ENCODE results near the gene FIBIN. TPM values are rescaled to one million over a fixed set of nuclear protein-coding genes. Genes with fewer than 3 reads are reported as not detected.
"Not testable (repeated sequence)": the region's sequence is repeated elsewhere in the genome, so short reads cannot be mapped to it uniquely, and the experiment has no call there.

FIBIN gene
- polyA plus RNA-seq, 6 donors from 2014 or later, result not detected

DNA sequence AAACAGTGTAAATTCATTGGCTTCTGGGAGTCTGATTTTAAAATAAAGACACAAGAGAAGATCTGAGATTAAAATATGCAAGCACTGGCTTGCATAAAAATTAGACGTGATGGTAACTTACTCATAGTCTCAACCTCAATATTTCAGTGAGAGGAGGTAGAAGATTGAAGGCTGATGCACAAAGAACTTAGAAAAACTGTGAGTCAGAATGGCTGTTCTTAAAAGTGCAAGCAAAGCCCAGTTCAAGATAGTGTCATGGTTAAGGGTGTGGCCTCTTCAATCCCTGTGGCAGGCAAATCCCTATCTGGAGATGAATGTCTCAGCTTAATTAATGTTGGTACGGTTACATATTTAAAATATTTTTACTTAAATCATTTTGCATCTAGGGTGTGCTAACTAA is 33.6 kb upstream of the FIBIN start:
- Mint-ChIP-seq H3K4me3 (no peak overlapping the region), H3K36me3 (no peaks in the 10 kb centered on the region), H3K27ac (no peak overlapping the region), H3K4me1 (no peaks in the 10 kb centered on the region), H3K9me3 (peaks cover 0 to 4% (median 2%) of the 10 kb centered on the region in 7 donors), H3K27me3 (no peaks in the 10 kb centered on the region)
- DNase-seq (no peak), ATAC-seq (ENCODE audit: low read depth in 2 of 2) (no peak)

DNA sequence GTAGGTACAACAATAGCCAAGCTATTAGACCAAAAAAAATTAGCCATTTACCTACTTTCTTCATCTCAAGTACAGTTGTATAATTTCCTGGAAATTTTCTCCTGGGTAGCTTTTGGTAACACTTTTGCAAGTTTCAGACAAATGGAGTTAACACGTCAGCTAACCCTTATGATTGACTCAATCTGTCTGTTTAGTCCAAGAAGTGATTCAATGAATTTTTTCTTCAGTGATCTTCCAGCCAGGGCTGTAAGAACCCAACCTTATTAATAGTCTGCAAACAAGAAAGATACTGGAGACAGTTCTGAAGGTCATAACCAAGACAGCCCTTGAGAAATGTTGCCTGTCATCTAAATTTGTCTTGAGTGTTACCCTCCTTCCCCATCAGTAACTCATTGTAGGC is 30.1 kb upstream of the FIBIN start:
- Mint-ChIP-seq H3K27me3 (no peaks in the 10 kb centered on the region), H3K4me3 (no peak overlapping the region), H3K36me3 (no peaks in the 10 kb centered on the region), H3K9me3 (peaks cover 0 to 4% (median 2%) of the 10 kb centered on the region in 7 donors), H3K4me1 (no peaks in the 10 kb centered on the region), H3K27ac (no peak overlapping the region)
- DNase-seq (no peak), ATAC-seq (ENCODE audit: low read depth in 2 of 2) (no peak)

DNA sequence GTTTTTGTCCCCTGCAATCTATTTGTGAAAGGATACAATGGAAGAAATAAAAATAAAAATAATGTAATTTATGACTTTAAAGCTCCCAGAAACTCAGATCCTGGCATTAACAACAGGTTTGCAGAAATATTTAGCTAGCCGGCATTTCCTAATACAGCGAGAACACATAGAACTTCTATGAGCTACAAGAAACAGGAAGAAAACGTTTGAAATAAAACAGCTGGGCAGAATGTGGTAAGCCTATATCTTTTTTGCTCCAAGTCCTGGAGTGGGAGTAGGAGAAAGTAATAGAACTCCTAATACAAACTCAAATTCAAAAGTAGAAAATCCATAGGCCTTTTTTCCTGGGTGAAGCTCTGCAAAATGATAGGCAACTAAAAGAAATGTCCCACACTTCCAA is 29.6 kb upstream of the FIBIN start:
- no peaks in the 10 kb centered on the region for H3K36me3 Mint-ChIP-seq
- H3K9me3 Mint-ChIP-seq, result peaks cover 0 to 4% (median 2%) of the 10 kb centered on the region in 7 donors
- no peak for ATAC-seq (ENCODE audit: low read depth in 2 of 2)
- no peaks in the 10 kb centered on the region for H3K4me1 Mint-ChIP-seq
- no peaks in the 10 kb centered on the region for H3K27me3 Mint-ChIP-seq
- no peak overlapping the region for H3K4me3 Mint-ChIP-seq
- no peak overlapping the region for H3K27ac Mint-ChIP-seq
- no peak for DNase-seq

DNA sequence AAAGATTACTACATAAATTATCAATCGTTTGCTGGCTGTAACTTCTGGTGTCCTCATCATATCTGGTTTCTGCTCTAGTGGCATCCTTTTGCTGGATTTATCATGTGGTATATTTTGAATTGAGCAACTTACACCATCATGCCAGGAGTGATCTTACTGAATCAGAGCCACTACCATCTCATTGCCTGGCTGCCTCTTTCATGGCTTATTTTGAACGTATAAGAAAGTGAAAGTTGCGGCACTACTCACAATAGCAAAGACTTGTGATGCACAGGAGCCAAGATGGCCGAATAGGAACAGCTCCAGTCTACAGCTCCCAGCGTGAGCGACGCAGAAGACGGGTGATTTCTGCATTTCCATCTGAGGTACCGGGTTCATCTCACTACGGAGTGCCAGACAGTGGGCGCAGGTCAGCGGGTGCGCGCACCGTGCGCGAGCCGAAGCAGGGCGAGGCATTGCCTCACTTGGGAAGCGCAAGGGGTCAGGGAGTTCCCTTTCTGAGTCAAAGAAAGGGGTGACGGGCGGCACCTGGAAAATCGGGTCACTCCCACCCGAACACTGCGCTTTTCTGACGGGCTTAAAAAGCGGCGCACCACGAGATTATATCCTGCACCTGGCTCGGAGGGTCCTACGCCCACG is 28.9 kb upstream of the FIBIN start:
- H3K27ac Mint-ChIP-seq; ATAC-seq (ENCODE audit: low read depth in 2 of 2); H3K27me3 Mint-ChIP-seq; H3K4me3 Mint-ChIP-seq; H3K36me3 Mint-ChIP-seq; DNase-seq; H3K4me1 Mint-ChIP-seq; H3K9me3 Mint-ChIP-seq: not testable (repeated sequence)

DNA sequence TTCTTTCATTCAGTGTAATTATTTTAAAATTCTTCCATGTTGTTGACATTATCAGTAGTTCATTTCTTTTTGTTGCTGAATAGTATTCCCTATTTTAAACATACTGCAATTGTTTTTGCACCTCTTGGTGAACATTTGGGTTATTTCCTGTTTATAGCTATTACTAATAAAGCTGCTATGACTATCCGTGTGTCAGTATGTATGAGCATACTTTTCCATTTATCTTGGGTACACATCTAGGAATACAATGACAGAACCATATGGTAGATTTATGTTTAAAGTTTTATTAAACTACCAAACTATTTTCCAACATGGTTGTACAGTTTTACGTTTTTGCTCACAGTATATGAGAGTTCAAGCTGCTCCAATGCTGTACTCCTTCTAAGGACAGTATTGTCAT is 22.0 kb upstream of the FIBIN start:
- Mint-ChIP-seq H3K9me3 (peaks cover 0 to 4% (median 0%) of the 10 kb centered on the region in 7 donors), H3K36me3 (no peaks in the 10 kb centered on the region), H3K27me3 (no peaks in the 10 kb centered on the region), H3K4me3 (no peak overlapping the region), H3K4me1 (no peaks in the 10 kb centered on the region), H3K27ac (no peak overlapping the region)
- no peak for DNase-seq
- ATAC-seq (ENCODE audit: low read depth in 2 of 2), result no peak

DNA sequence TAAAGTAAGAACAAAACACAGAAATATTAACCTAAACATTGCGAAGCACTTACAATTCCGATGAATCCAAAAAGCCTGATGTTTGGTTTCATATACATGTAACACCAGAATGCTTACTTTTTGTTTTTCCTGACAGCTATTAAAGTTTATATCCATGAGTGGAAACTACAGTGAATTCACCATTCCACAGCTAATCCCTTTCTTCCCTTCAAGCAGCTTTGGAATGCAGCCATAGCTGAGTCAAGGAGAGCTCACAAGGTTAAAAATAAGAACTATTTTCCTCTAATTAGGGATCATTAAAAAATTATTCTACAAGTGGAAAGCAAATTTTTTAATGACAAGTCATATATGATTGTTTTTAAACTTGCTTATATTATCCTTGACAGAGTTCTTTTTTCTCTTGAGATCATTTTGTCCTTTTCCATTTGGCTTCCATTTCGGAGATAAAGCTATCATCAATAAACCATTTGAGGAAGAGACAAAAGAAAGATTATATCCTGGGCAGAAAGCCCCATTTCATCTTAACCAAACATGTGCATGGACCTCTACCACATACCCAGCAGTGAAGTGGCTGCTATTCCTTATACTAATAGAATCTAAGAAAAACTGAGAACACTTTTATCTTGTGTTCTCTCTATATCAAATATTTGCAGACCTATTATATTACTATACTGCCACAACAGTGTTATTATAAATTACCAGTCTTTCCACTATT is 19.7 kb upstream of the FIBIN start:
- no peak overlapping the region for H3K4me3 Mint-ChIP-seq
- H3K36me3 Mint-ChIP-seq, result no peaks in the 10 kb centered on the region
- H3K27ac Mint-ChIP-seq, result no peak overlapping the region
- peaks cover 0 to 10% (median 4%) of the 10 kb centered on the region in 7 donors for H3K9me3 Mint-ChIP-seq
- H3K4me1 Mint-ChIP-seq, result no peaks in the 10 kb centered on the region
- DNase-seq (no peak), ATAC-seq (ENCODE audit: low read depth in 2 of 2) (no peak)
- H3K27me3 Mint-ChIP-seq, result no peaks in the 10 kb centered on the region

DNA sequence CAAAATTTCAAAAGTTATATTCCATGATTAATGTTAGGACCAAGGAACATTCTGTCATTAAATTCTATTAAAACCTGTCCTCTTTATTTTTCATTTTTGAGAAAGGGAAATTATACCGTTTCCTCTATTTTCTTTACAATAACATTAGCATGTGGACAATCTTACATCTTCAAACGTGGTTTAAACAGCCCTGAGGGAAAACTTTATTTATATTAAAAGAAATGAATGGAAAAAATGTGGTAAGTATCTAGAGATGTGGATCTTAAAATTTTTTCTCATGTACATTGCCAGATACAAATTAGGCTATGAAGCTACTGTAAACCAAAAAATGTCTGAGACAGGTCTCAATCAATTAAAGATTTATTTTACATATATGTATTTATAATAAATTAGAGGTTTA is 18.9 kb upstream of the FIBIN start:
- no peaks in the 10 kb centered on the region for H3K4me1 Mint-ChIP-seq
- no peak for DNase-seq
- no peaks in the 10 kb centered on the region for H3K36me3 Mint-ChIP-seq
- H3K27ac Mint-ChIP-seq, result no peak overlapping the region
- no peaks in the 10 kb centered on the region for H3K27me3 Mint-ChIP-seq
- no peak for ATAC-seq (ENCODE audit: low read depth in 2 of 2)
- no peak overlapping the region for H3K4me3 Mint-ChIP-seq
- peaks cover 0 to 17% (median 12%) of the 10 kb centered on the region in 7 donors for H3K9me3 Mint-ChIP-seq

DNA sequence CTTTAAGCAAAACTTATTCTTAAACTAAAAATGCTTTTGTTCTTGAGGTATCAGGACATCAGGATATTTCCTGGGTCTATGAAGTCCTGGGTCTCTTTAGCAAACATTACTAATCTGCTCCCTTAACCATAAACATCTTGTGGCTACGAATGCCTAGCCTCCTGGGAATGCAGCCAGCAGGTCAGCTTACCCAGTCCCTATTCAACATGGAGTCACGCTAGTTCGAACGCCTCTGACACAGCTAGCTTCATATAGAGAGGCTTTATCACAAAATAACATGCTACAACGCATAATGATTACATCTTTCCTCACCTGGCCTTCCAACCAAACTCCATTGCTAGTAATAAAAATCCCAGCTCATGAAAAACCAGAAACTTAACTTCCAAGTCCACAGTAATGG is 17.5 kb upstream of the FIBIN start:
- ATAC-seq (ENCODE audit: low read depth in 2 of 2), result no peak
- H3K27ac Mint-ChIP-seq, result peak overlapping the region in 1 of 6 donors; percentile 34
- no peaks in the 10 kb centered on the region for H3K4me1 Mint-ChIP-seq
- peaks cover 0 to 30% (median 21%) of the 10 kb centered on the region in 7 donors for H3K9me3 Mint-ChIP-seq
- H3K36me3 Mint-ChIP-seq, result peaks cover 0 to under 1% of the 10 kb centered on the region in 2 donors
- no peak for DNase-seq
- no peak overlapping the region for H3K4me3 Mint-ChIP-seq
- no peaks in the 10 kb centered on the region for H3K27me3 Mint-ChIP-seq

DNA sequence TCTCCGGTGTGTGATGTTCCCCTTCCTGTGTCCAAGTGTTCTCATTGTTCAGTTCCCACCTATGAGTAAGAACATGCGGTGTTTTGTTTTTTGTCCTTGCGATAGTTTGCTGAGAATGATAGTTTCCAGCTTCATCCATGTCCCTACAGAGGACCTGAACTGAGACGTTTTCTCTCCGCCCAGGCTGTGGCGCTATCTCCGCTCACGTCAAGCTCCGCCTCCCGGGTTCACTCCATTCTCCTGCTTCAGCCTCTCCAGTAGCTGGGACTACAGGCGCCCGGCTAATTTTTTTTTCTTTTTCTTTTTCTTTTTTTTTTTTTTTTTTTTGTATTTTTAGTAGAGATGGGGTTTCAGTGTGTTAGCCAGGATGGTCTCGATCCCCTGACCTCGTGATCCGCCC is 16.7 kb upstream of the FIBIN start:
- Mint-ChIP-seq H3K27ac (peak overlapping the region in 1 of 6 donors; percentile 39), H3K9me3 (peaks cover 5 to 38% (median 21%) of the 10 kb centered on the region in 7 donors)
- ATAC-seq (ENCODE audit: low read depth in 2 of 2); H3K4me1 Mint-ChIP-seq; H3K27me3 Mint-ChIP-seq; H3K36me3 Mint-ChIP-seq; H3K4me3 Mint-ChIP-seq; DNase-seq: not testable (repeated sequence)

DNA sequence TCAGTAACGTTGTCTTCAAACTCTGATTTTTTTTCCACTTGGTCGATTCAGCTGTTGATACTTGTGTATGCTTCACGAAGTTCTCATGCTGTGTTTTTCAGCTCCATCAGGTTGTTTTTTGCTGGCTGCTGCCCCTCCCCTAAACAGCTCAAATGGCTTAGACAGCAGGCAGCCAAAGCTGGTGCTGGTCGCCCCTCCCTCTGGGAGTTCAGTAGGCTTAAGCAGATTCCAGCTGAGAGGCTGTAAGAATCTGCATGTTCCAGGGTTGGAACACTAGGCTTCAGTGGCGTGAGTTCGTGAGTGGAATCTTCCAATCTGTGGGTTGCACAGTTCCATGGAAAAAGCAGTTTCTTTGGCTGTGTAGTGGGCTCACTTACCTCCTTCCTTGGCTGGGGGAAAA is 10.3 kb upstream of the FIBIN start:
- Mint-ChIP-seq H3K4me1 (no peaks in the 10 kb centered on the region), H3K27me3 (no peaks in the 10 kb centered on the region), H3K4me3 (peak overlapping the region in 1 of 8 donors; percentile 36), H3K9me3 (peaks cover 17 to 47% (median 28%) of the 10 kb centered on the region in 7 donors), H3K27ac (no peak overlapping the region), H3K36me3 (peaks cover 0 to 7% of the 10 kb centered on the region in 2 donors)
- DNase-seq (no peak), ATAC-seq (ENCODE audit: low read depth in 2 of 2) (no peak)

DNA sequence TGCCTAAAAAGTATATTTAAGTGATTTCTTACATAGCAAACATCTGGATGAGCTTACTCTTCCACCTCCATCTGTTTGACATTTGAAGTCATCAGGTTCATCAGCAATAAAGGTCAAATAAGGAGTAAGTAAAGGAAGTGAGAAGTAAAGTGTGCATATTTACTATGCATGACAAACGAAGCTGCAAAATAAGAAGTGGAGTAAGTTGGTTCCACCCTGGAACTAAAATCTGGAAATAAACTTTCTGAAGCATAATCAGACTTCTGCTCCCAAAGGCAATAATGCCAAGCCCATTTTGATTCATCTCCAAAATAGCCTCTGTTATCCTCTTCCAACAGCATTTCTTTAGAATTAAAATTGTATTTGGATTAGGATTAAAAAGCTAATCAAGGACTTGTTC is 8.4 kb upstream of the FIBIN start:
- H3K27ac Mint-ChIP-seq, result no peak overlapping the region
- DNase-seq, result no peak
- H3K4me3 Mint-ChIP-seq, result no peak overlapping the region
- H3K27me3 Mint-ChIP-seq, result no peaks in the 10 kb centered on the region
- no peaks in the 10 kb centered on the region for H3K4me1 Mint-ChIP-seq
- peaks cover 10 to 31% (median 20%) of the 10 kb centered on the region in 7 donors for H3K9me3 Mint-ChIP-seq
- H3K36me3 Mint-ChIP-seq, result peaks cover 0 to 7% of the 10 kb centered on the region in 2 donors
- no peak for ATAC-seq (ENCODE audit: low read depth in 2 of 2)

DNA sequence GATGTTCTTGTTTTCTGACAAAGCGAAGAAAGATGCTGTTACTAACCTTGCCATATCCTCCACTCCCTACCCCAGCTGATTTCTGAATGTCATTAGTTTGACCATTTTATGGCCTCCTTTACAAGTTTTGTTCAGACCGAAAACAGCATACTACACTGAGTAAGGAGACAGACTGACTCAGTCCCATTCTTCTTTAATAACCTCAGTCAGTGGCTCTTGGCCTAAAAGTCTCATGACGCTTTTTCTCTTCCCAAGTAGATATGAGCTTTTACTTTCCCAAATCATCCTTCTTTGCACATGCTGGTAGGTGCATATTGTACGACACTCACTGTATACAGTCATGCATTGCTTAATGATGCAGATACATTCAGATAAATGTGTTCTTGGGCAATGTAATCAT is 8.0 kb upstream of the FIBIN start:
- no peak overlapping the region for H3K27ac Mint-ChIP-seq
- no peak for DNase-seq
- peaks cover 7 to 27% (median 19%) of the 10 kb centered on the region in 7 donors for H3K9me3 Mint-ChIP-seq
- H3K4me3 Mint-ChIP-seq, result no peak overlapping the region
- H3K27me3 Mint-ChIP-seq, result no peaks in the 10 kb centered on the region
- H3K4me1 Mint-ChIP-seq, result no peaks in the 10 kb centered on the region
- peaks cover 0 to 7% of the 10 kb centered on the region in 2 donors for H3K36me3 Mint-ChIP-seq
- no peak for ATAC-seq (ENCODE audit: low read depth in 2 of 2)

DNA sequence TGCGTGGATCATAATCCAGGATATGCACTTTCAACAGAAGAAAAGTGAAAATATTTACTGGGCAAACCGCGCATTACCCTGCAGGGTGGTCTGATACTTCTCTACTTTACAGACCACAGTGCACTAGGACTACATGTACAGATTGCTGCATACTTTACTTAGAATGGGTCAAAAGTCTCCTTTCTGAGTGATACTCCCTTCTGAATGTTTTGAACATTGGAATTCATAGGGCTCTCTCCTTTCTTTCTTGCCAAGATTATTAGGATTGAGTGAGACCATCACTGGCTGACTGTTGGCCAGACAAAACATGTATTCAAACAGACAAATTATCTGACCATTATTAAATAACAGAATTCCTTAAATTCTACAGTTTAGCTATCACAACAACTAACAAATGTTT is 6.6 kb upstream of the FIBIN start:
- Mint-ChIP-seq H3K27me3 (peaks cover 0 to 7% (median 0%) of the 10 kb centered on the region in 3 donors), H3K4me1 (no peaks in the 10 kb centered on the region), H3K36me3 (no peaks in the 10 kb centered on the region), H3K9me3 (peaks cover 6 to 22% (median 13%) of the 10 kb centered on the region in 7 donors), H3K4me3 (no peak overlapping the region), H3K27ac (no peak overlapping the region)
- DNase-seq (no peak), ATAC-seq (ENCODE audit: low read depth in 2 of 2) (no peak)

DNA sequence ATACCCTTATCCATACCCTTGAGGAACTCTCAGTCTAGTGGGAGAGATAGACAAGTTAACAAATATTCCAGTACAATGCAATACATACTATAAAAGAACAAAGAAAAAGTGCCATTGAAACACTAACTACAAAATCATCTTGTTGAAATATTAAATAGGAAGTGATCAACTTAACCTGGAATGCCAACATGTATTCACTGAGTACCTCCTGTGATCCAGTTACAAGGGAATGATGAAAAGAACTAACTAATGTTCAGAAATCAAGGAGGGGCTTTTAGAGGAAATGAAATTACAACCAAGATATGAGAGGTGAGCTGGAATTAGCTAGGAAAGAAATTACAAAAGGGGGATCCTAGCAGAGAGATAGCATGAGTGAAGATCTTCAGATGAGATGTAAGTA is 6.2 kb upstream of the FIBIN start:
- no peaks in the 10 kb centered on the region for H3K4me1 Mint-ChIP-seq
- no peaks in the 10 kb centered on the region for H3K36me3 Mint-ChIP-seq
- no peak overlapping the region for H3K27ac Mint-ChIP-seq
- H3K9me3 Mint-ChIP-seq, result peaks cover 3 to 18% (median 12%) of the 10 kb centered on the region in 7 donors
- ATAC-seq (ENCODE audit: low read depth in 2 of 2) (no peak), DNase-seq (no peak)
- peaks cover 0 to 9% (median 0%) of the 10 kb centered on the region in 3 donors for H3K27me3 Mint-ChIP-seq
- no peak overlapping the region for H3K4me3 Mint-ChIP-seq

Data from naive B cell (primary cell).